Neutrophil (primary cell): ENCODE measurements around the gene SLC16A8.

ENCODE experiments used
- H3K27ac ChIP-seq: fragments of 200-600 bp; sonication (generic); 2 replicates; pipeline ENCODE4 v1.5.1; 2016; ENCODE audit warnings: mild to moderate bottlenecking, moderate library complexity
- H3K27me3 ChIP-seq: fragments of 200-600 bp; sonication (generic); 2 replicates; pipeline ENCODE4 v1.6.0; 2016; ENCODE audit warnings: mild to moderate bottlenecking
- H3K36me3 ChIP-seq: fragments of 200-600 bp; sonication (generic); 2 replicates; pipeline ENCODE4 v1.5.1; 2017
- H3K4me1 ChIP-seq, 2 experiments: fragments of 200-600 bp in 1 of 2; sonication (generic) in 1 of 2; 1 replicate in 1 of 2; 2 replicates in 1 of 2; pipeline versions ENCODE4 v1.5.1 to v1.6.1; 2013 to 2016; ENCODE audit warnings: low read depth in 1 of 2, low read length in 1 of 2, mild to moderate bottlenecking in 1 of 2, moderate library complexity in 1 of 2; ENCODE audit not compliant: control insufficient read depth in 1 of 2, insufficient read depth in 1 of 2
- H3K4me3 ChIP-seq, 2 experiments: fragments of 200-600 bp in 1 of 2; sonication (generic) in 1 of 2; 1 replicate in 1 of 2; 2 replicates in 1 of 2; pipeline ENCODE4 v1.5.1; 2013 to 2016; ENCODE audit warnings: low read depth in 1 of 2, low read length in 1 of 2, mild to moderate bottlenecking in 1 of 2, moderate library complexity in 1 of 2
- H3K9me3 ChIP-seq: fragments of 200-600 bp; sonication (generic); 2 replicates; pipeline ENCODE4 v1.5.1; 2016
- CTCF ChIP-seq: fragments of 200-600 bp; sonication (generic); IDR thresholded peaks from 2 replicates; pipeline ENCODE4 v1.5.1; 2016; ENCODE audit warnings: antibody characterized with exemption

SLC16A8 gene

DNA sequence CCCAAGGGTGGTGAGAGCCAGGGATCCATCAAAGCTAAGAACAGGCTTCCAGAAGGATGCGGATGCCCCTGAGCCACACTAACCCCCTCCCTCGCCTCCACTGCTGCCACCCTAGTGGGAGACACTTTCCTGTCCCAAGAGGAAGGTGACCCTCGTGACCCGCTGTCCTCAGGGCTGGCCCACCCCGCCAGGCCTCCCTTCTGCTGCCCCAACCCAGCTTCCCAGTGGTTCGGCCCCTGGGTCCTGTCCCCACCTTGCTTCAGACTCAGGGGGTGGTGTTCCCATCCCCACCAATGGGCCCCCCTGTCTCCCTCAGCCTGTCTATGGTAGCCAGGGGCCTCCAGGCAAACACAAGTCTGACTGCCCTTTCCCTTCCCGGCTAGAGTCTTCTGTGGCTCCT lies 33.3 kb downstream of the SLC16A8 start:
- TF ChIP-seq CTCF: no peak
- no peak overlapping the region for H3K4me3 ChIP-seq
- no peaks in the 10 kb centered on the region for H3K9me3 ChIP-seq
- H3K27me3 ChIP-seq: peaks cover 11% of the 10 kb centered on the region
- no peak overlapping the region for H3K27ac ChIP-seq
- H3K4me1 ChIP-seq: peaks cover 0 to 6% of the 10 kb centered on the region in 2 experiments
- H3K36me3 ChIP-seq: no peaks in the 10 kb centered on the region

DNA sequence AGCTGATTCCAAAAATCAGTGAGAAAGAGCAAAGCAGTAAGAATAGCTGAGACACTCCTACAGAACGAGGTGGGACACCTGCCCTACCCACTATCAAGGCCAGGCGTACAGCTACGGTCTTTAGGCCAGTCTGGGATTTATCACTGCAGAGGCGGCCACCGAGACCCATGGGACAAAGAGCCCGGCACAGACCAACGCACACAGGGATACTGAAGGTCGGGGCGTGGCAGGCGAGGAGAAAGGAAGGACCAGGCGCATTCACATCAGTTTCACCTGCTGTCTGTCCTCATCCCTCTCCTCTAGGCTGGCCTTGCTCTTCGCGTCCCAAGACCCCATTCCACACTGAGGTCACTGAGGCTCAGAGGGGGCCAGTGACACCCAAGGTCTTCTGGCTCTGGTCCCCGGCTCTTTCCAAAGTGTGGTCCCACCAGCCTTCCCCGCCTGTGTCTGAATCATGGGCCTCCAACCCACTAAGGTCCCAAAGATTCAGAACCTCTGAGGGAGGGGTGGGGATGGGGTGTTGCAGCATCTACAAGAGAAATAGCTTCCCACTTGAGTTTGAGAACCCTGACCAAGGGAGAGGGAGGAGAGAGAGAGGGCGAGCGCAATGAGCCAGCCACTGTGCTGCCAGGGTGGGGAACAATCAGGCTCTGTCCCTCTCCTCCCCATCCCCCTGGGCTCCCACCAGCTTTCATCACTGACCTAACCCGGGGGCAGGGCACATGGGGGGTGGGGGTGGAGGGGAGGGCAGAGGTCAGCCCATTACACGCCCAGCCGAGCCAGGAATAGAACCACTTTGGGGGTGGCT lies 34.0 kb downstream of the SLC16A8 start:
- no peak overlapping the region for H3K4me3 ChIP-seq
- no peaks in the 10 kb centered on the region for H3K9me3 ChIP-seq
- TF ChIP-seq CTCF: no peak
- H3K36me3 ChIP-seq: no peaks in the 10 kb centered on the region
- H3K27me3 ChIP-seq: peaks cover 9% of the 10 kb centered on the region
- peaks cover 0 to 6% of the 10 kb centered on the region in 2 experiments for H3K4me1 ChIP-seq
- no peak overlapping the region for H3K27ac ChIP-seq

- no peaks in the 10 kb centered on the region for H3K9me3 ChIP-seq
- no peaks in the 10 kb centered on the region for H3K36me3 ChIP-seq
- no peak overlapping the region for H3K27ac ChIP-seq
- peaks cover 19 to 22% of the 10 kb centered on the region in 2 experiments for H3K4me1 ChIP-seq
- H3K4me3 ChIP-seq: no peak overlapping the region
- H3K27me3 ChIP-seq: no peaks in the 10 kb centered on the region
- no peak for TF ChIP-seq CTCF
These were observed 37.8 kb downstream of the SLC16A8 start for GRCh38 chr22:38046070-38046748.

GRCh38 chr22:38043151-38044039 lies 40.6 kb downstream of the SLC16A8 start:
- Histone ChIP-seq H3K27ac (peak overlapping the region; percentile 55), H3K4me3 (no peak overlapping the region), H3K36me3 (no peaks in the 10 kb centered on the region), H3K27me3 (no peaks in the 10 kb centered on the region), H3K4me1 (peaks cover 19 to 23% of the 10 kb centered on the region in 2 experiments), H3K9me3 (no peaks in the 10 kb centered on the region)
- no peak for TF ChIP-seq CTCF

GRCh38 chr22:38042488-38042790 lies 41.5 kb downstream of the SLC16A8 start:
- Histone ChIP-seq H3K4me1 (peaks cover 19 to 23% of the 10 kb centered on the region in 2 experiments), H3K36me3 (no peaks in the 10 kb centered on the region), H3K9me3 (no peaks in the 10 kb centered on the region), H3K27me3 (no peaks in the 10 kb centered on the region), H3K27ac (peak overlapping the region; percentile 55), H3K4me3 (peak overlapping the region in 1 of 2 experiments; percentile 14)
- TF ChIP-seq CTCF: no peak
